ENCODE data around the gene PCDHA11.
"Not testable (repeated sequence)": the region's sequence is repeated elsewhere in the genome, so short reads cannot be mapped to it uniquely, and the experiment has no call there.

PCDHA11 gene, protein sequence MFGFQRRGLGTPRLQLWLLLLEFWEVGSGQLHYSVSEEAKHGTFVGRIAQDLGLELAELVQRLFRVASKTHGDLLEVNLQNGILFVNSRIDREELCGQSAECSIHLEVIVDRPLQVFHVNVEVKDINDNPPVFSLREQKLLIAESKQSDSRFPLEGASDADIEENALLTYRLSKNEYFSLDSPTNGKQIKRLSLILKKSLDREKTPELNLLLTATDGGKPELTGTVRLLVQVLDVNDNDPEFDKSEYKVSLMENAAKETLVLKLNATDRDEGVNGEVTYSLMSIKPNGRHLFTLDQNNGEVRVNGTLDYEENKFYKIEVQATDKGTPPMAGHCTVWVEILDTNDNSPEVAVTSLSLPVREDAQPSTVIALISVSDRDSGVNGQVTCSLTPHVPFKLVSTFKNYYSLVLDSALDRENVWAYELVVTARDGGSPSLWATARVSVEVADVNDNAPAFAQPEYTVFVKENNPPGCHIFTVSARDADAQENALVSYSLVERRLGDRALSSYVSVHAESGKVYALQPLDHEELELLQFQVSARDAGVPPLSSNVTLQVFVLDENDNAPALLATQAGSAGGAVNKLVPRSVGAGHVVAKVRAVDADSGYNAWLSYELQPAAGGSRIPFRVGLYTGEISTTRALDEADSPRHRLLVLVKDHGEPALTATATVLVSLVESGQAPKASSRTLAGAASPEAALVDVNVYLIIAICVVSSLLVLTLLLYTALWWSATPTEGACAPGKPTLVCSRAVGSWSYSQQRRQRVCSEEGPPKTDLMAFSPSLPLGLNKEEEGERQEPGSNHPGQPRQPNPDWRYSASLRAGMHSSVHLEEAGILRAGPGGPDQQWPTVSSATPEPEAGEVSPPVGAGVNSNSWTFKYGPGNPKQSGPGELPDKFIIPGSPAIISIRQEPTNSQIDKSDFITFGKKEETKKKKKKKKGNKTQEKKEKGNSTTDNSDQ
- 0 reads per million in 3 experiments for total RNA-seq

DNA sequence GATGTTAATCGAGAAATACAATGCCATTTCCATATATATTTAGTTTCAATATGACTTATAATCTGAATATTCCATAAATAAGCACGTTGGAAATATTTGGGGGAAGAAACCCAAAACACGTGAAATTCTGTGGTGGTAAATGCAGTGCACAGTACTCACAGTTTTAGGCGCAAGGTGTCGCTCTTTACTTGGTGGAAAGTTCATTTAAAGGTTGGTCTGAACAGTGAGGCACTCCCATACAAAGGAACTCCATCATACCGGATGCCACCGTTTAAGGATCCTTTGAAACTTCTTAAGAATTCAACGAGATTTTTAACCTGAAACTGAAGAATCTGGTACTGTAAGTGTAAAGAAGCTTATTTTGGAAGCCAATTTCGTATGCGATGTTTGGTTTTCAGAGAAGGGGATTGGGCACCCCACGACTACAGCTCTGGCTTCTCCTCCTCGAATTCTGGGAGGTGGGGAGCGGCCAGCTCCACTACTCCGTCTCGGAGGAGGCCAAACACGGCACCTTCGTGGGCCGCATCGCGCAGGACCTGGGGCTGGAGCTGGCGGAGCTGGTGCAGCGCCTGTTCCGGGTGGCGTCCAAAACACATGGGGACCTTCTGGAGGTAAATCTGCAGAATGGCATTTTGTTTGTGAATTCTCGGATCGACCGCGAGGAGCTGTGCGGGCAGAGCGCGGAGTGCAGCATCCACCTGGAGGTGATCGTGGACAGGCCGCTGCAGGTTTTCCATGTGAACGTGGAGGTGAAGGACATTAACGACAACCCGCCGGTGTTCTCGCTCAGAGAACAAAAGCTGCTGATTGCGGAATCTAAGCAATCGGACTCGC, at the start of gene PCDHA11:
Gene PCDHA11, plus strand, starts transcription at position 237 of the 834 bp plus-strand sequence. Its CDS starts 147 bp downstream, at position 384.
- DNase-seq = no peak

DNA sequence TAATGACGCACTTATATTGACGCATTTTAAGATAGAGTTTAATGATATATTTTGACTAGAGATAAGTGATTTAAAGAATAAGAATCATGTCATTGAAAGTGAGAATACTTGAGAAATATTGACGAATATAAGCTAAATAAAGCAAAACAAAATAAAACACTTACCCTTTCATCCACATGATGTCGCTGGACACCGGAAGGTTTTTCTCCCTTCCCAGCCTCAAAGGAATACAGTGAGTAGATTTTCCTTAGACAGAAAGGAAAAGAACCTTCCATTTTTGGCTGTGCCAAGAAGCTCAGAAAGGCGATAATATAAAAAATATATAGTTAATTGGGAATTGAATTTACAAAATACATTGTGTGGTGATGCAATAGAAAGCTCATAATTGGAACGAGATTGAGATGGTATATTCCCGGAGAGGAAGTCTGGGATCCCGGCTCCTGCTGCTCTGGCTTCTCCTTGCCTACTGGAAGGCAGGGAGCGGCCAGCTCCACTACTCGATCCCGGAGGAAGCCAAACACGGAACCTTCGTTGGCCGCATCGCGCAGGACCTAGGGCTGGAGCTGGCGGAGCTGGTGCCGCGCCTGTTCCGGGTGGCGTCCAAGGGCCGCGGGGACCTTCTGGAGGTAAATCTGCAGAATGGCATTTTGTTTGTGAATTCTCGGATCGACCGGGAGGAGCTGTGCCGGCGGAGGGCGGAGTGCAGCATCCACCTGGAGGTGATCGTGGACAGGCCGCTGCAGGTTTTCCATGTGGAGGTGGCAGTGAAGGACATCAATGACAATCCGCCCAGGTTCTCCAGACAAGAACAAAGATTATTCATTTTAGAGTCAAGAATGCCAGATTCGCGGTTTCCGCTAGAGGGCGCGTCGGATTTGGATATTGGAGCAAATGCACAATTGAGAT, 47.1 kb upstream of the PCDHA11 start, which contains the start of gene PCDHA5:
Gene PCDHA5, plus strand, starts transcription at position 239 of the 906 bp plus-strand sequence.
- DNase-seq = no peak

DNA sequence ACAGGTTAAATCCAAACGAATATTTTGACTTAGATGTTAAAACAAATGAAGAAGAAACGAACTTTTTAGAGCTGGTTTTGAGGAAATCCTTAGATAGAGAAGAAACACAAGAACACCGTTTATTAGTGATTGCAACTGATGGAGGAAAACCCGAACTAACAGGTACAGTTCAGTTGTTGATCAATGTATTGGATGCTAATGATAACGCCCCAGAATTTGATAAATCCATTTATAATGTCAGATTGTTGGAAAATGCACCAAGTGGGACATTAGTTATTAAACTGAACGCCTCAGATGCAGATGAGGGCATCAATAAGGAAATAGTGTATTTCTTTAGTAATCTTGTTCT, 46.5 kb upstream of the PCDHA11 start:
- DNase-seq = no peak

DNA sequence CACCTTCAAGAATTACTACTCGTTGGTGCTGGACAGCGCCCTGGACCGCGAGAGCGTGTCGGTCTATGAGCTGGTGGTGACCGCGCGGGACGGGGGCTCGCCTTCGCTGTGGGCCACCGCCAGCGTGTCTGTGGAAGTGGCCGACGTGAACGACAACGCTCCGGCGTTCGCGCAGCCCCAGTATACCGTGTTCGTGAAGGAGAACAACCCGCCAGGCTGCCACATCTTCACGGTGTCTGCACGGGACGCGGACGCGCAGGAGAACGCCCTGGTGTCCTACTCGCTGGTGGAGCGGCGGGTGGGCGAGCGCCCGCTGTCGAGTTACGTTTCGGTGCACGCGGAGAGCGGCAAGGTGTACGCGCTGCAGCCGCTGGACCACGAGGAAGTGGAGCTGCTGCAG, 45.8 kb upstream of the PCDHA11 start:
- DNase-seq = not testable (repeated sequence)

DNA sequence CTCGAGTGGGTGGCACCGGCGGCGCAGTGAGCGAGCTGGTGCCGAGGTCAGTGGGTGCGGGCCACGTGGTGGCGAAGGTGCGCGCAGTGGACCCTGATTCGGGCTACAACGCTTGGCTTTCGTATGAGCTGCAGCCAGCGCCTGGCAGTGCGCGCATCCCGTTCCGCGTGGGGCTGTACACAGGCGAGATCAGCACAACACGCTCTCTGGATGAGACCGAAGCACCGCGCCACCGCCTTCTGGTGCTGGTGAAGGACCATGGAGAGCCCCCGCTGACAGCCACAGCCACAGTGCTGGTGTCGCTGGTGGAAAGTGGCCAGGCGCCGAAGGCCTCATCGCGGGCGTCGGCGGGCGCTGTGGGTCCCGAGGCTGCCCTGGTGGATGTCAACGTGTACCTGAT, 45.3 kb upstream of the PCDHA11 start:
- DNase-seq = no peak

DNA sequence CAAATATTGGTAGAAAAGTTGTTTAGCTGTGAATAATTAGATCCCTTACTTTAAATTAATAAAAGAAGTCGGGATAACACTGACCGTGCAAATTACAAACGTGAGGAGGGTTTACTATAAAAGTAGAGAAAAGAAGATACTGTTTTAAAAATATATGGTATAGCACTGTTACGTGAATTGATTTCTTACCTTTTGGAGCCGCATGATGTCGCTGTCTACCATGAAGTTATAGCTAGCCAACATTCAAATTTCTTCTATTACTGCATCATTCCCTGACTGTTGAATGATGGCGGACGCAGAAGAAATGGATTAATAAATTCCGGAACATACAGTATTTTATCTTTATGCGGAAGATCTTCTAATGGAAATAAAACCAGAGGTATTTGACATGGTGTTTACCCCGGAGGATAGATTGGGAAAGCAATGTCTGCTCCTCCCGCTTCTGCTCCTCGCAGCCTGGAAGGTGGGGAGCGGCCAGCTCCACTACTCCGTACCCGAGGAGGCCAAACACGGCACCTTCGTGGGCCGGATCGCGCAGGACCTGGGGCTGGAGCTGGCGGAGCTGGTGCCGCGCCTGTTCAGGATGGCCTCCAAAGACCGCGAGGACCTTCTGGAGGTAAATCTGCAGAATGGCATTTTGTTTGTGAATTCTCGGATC, 40.9 kb upstream of the PCDHA11 start, which contains the start of gene PCDHA6:
Gene PCDHA6, plus strand, starts transcription at position 257 of the 658 bp plus-strand sequence. Its CDS starts 132 bp downstream, at position 389.
- no peak for DNase-seq

DNA sequence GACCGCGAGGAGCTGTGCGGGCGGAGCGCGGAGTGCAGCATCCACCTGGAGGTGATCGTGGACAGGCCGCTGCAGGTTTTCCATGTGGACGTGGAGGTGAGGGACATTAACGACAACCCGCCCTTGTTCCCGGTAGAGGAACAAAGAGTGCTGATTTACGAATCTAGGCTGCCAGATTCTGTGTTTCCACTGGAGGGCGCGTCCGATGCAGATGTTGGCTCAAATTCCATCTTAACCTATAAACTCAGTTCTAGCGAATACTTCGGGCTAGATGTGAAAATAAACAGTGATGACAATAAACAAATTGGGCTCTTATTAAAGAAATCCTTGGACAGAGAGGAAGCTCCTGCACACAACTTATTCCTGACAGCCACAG, 40.4 kb upstream of the PCDHA11 start:
- DNase-seq = no peak

DNA sequence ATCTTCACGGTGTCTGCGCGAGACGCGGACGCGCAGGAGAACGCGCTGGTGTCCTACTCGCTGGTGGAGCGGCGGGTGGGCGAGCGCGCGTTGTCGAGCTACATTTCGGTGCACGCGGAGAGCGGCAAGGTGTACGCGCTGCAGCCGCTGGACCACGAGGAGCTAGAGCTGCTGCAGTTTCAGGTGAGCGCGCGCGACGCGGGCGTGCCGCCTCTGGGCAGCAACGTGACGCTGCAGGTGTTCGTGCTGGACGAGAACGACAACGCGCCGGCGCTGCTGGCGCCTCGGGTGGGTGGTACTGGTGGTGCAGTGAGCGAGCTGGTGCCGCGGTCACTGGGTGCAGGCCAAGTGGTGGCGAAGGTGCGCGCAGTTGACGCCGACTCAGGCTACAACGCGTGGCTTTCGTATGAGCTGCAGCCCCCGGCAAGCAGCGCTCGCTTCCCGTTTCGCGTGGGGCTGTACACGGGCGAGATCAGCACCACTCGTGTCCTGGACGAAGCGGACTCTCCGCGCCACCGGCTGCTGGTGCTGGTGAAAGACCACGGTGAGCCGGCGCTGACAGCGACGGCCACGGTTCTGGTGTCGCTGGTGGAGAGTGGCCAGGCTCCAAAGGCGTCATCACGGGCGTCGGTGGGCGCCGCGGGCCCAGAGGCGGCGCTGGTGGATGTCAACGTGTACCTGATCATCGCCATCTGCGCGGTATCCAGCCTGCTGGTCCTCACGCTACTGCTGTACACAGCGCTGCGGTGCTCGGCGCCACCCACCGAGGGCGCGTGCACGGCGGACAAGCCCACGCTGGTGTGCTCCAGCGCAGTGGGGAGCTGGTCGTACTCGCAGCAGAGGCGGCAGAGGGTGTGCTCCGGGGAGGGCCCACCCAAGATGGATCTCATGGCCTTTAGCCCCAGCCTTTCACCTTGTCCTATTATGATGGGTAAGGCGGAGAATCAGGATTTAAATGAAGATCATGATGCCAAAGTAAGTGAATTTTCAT, 39.0 kb upstream of the PCDHA11 start:
- not testable (repeated sequence) for DNase-seq

DNA sequence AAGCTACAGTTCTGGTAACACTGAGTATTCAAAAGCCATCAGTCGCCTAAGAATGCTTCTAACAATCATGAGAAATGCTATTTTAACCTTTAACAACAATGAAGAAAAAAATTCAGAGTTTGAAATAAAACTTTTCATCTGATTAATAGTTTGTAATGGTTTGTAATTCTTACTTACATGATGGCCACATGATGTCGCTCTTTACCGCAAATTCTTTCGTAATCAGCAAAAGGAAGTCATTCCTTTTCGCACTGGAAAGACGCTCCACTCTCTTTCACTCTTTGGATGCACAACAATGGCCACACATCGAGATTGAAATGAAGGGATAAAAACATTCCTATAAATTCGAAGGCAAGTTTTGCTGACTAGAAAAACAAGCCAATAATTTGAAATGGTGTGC, 34.8 kb upstream of the PCDHA11 start, which contains the start of gene PCDHA7:
Gene PCDHA7, plus strand, starts transcription at position 277 of the 400 bp plus-strand sequence. Its CDS starts 115 bp downstream, at position 392.
- no peak for DNase-seq

DNA sequence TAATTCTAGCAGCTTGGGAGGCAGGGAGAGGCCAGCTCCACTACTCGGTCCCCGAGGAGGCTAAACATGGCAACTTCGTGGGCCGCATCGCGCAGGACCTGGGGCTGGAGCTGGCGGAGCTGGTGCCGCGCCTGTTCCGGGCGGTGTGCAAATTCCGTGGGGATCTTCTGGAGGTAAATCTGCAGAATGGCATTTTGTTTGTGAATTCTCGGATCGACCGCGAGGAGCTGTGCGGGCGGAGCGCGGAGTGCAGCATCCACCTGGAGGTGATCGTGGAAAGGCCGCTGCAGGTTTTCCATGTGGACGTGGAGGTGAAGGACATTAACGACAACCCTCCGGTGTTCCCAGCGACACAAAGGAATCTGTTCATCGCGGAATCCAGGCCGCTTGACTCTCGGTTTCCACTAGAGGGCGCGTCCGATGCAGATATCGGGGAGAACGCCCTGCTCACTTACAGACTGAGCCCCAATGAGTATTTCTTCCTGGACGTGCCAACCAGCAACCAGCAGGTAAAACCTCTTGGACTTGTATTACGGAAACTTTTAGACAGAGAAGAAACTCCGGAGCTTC, 34.2 kb upstream of the PCDHA11 start:
- DNase-seq = not testable (repeated sequence)

DNA sequence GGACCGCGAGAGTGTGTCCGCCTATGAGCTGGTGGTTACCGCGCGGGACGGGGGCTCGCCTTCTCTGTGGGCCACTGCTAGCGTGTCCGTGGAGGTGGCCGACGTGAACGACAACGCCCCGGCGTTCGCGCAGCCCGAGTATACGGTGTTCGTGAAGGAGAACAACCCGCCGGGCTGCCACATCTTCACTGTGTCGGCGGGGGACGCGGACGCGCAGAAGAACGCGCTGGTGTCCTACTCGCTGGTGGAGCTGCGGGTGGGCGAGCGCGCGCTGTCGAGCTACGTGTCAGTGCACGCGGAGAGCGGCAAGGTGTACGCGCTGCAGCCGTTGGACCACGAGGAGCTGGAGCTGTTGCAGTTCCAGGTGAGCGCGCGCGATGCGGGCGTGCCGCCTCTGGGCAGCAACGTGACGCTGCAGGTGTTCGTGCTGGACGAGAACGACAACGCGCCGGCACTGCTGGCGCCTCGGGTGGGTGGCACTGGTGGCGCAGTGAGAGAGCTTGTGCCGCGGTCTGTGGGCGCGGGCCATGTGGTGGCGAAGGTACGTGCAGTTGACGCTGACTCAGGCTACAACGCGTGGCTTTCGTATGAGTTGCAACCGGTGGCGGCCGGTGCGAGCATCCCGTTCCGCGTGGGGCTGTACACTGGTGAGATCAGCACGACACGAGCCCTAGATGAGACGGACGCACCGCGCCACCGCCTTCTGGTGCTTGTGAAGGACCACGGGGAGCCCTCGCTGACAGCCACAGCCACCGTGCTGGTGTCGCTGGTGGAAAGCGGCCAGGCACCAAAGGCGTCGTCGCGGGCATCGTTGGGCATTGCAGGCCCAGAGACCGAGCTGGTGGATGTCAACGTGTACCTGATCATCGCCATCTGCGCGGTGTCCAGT, 32.9 kb upstream of the PCDHA11 start:
- DNase-seq = no peak

DNA sequence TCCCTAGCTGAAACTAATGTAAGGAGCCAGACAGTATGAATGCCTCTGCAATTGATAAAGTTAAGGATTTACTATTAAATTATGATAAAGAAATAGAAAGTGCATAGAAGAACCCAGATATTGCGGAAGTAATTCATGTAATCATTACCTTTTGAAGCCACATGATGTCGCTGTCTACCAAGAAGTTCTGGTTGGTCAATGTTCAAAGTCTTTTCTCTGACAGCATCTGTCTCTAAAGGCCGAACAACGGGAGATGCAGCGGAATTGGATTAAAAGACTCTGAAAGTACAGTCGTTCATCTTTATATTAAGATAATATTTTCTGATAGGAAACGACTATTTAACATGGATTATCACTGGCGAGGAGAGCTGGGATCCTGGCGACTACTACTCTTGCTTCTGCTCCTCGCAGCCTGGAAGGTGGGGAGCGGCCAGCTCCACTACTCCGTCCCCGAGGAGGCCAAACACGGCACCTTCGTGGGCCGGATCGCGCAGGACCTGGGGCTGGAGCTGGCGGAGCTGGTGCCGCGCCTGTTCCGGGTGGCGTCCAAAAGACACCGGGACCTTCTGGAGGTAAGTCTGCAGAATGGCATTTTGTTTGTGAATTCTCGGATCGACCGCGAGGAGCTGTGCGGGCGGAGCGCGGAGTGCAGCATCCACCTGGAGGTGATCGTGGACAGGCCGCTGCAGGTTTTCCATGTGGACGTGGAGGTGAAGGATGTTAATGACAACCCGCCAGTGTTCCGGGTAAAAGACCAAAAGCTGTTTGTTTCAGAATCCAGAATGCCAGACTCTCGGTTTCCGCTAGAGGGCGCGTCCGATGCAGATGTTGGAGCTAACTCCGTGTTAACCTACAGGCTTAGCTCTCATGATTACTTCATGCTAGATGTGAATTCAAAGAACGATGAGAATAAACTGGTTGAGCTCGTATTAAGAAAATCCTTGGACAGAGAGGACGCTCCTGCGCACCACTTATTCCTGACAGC, 27.5 kb upstream of the PCDHA11 start, which contains the start of gene PCDHA8:
Gene PCDHA8, plus strand, starts transcription at position 210 of the 985 bp plus-strand sequence. Its CDS starts 135 bp downstream, at position 345.
- no peak for DNase-seq

DNA sequence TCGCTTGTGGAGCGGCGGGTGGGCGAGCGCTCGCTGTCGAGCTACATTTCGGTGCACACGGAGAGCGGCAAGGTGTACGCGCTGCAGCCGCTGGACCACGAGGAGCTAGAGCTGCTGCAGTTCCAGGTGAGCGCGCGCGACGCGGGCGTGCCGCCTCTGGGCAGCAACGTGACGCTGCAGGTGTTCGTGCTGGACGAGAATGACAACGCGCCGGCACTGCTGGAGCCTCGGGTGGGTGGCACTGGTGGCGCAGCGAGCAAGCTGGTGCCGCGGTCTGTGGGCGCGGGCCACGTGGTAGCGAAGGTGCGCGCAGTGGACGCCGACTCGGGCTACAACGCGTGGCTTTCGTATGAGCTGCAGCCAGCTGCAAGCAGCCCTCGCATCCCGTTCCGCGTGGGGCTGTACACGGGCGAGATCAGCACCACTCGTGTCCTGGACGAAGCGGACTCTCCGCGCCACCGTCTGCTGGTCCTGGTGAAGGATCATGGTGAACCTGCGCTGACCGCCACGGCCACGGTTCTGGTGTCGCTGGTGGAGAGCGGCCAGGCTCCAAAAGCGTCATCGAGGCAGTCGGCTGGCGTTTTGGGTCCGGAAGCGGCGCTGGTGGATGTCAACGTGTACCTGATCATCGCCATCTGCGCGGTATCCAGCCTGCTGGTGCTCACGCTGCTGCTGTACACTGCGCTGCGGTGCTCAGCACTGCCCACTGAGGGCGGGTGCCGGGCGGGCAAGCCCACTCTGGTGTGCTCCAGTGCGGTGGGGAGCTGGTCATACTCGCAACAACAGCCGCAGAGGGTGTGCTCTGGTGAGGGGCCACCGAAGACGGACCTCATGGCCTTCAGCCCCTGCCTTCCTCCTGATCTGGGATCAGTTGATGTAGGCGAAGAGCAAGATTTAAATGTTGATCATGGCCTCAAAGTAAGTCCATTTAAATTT, 25.7 kb upstream of the PCDHA11 start:
- DNase-seq = no peak

DNA sequence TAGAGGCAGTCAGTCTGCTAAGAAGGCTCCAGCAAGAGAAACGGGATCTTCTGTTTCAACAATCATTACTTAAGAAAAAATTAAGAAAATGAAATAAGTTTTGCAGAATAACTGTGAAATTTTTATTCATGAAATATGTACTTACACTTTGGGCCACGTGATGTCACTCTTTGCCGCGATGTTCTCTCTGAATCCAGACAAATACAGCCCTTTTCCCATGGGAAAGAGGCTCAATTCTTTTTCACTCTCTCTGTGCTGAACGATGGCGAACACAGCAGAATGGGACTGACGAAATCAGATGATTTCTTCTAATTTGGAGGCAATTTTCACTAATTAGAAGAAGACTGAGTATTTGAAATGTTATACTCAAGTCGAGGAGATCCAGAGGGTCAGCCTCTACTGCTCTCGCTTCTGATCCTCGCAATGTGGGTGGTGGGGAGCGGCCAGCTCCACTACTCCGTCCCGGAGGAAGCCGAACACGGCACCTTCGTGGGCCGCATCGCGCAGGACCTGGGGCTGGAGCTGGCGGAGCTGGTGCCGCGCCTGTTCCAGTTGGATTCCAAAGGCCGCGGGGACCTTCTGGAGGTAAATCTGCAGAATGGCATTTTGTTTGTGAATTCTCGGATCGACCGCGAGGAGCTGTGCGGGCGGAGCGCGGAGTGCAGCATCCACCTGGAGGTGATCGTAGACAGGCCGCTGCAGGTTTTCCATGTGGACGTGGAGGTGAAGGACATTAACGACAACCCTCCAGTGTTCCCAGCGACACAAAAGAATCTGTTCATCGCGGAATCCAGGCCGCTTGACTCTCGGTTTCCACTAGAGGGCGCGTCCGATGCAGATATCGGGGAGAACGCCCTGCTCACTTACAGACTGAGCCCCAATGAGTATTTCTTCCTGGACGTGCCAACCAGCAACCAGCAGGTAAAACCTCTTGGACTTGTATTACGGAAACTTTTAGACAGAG, 20.3 kb upstream of the PCDHA11 start, which contains the start of gene PCDHA9:
Gene PCDHA9, plus strand, starts transcription at position 244 of the 964 bp plus-strand sequence. Its CDS starts 114 bp downstream, at position 358.
- DNase-seq = not testable (repeated sequence)
